Neural progenitor cell (in vitro differentiated cells): ENCODE measurements around the gene SDHAF2.

ENCODE experiments used
- CTCF ChIP-seq: fragments of 200-600 bp; sonication (generic); IDR thresholded peaks from 2 replicates; pipeline ENCODE4 v1.5.1; 2017; ENCODE audit warnings: antibody characterized with exemption, mild to moderate bottlenecking
- EZH2 ChIP-seq: fragments of 200-600 bp; sonication (generic); IDR thresholded peaks from 2 replicates; pipeline ENCODE4 v1.6.1; 2017; ENCODE audit warnings: antibody characterized with exemption, mild to moderate bottlenecking, moderate library complexity
- EZH2phosphoT487 ChIP-seq: fragments of 200-600 bp; sonication (generic); IDR thresholded peaks from 2 replicates; pipeline ENCODE4 v1.6.1; 2017; ENCODE audit warnings: antibody characterized with exemption

GRCh38 chr11:61477727-61478148, 47.8 kb downstream of the SDHAF2 start:
- TF ChIP-seq CTCF = peak; percentile 92
- no peak for TF ChIP-seq EZH2
- no peak for TF ChIP-seq EZH2phosphoT487
